T47D (cell line): ENCODE results near the gene DNAH11.

ENCODE experiments used
- DNase-seq, 2 experiments: peaks; one replicate each; pipeline versions ENCODE4 v3.0.0 to v3.0.0-alpha.2; 2011 to 2012; ENCODE audit warnings: low read depth in 1 of 2, low spot score in 1 of 2
- JUND ChIP-seq: IDR thresholded peaks from 2 replicates; pipeline ENCODE4 v1.6.1; 2012; ENCODE audit warnings: low read depth
- in situ Hi-C: cut with HindIII; loops from 2 replicates; pipeline ENCODE4 v1.10.0; 2016; ENCODE audit warnings: low sequenced_read_pairs, low pct_unique_long_range_greater_than_20kb

The DNAH11 gene

GRCh38 chr7:21757537-21758282, 214.9 kb downstream of the DNAH11 start:
- TF ChIP-seq JUND: no peak
- in situ Hi-C loops: no loop called here
- DNase-seq: no peak

- DNase-seq: no peak
- in situ Hi-C loops: no loop called here
- no peak for TF ChIP-seq JUND
Observed at GRCh38 chr7:21758286-21758685, 215.4 kb downstream of the DNAH11 start.

GRCh38 chr7:21762469-21762868, 219.6 kb downstream of the DNAH11 start:
- in situ Hi-C loops: no loop called here
- no peak for DNase-seq
- TF ChIP-seq JUND: no peak

DNA sequence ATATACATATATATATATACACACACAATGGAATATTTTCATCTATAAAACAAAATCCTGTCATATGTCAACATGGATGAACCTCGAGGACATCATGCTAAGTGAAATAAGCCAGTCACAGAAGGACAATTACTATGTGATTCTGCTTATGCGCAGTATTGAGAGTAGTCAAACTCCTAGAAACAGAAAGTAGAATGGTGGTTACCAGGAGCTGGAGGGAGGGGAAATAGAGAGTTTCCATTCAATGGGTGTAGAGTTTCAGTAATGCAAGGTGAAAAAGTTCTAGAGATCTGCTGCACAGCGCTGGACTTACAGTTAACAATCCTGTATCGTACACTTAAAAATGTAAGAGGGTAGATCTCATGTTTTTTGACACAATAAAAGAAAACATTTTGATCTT, 221.0 kb downstream of the DNAH11 start:
- in situ Hi-C loops: no loop called here
- TF ChIP-seq JUND: no peak
- no peak for DNase-seq

- in situ Hi-C loops: no loop called here
- DNase-seq: no peak
- TF ChIP-seq JUND: no peak
Observed at GRCh38 chr7:21766218-21766617, 223.4 kb downstream of the DNAH11 start.

DNA sequence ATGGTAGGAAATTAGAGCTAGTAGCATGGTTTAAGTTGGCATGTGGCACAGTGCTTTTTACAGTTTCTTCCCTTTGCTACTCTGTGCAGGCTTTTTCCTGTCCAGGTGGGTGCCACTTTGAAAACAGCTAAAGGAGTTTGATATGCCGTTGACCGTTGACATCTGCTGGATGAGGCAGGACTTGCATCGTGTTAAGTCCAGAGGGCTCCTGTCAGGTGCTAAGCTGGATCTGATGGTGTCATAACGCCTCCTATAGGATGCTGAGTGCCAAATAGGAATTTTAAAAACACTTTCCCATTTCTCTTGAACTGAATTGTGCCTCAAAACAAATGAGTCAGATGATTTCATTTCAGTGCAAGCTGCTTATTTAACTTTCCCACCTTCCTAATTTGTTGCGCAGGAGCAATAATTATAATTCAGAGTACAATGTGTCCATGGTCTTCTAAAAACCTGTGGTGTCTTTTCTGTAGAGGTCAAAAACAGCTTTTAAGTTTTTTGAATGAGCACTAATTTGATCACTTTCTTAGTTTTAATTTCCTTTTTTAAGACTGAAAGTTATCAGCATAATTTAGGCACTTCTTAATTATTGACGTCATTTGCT, 224.6 kb downstream of the DNAH11 start:
- in situ Hi-C loops: no loop called here
- DNase-seq: peak; percentile 58 to 93
- TF ChIP-seq JUND: no peak

- no peak for DNase-seq
- TF ChIP-seq JUND: no peak
- in situ Hi-C loops: no loop called here
Observed at GRCh38 chr7:21768279-21768678, 225.4 kb downstream of the DNAH11 start.

GRCh38 chr7:21771266-21771665, 228.4 kb downstream of the DNAH11 start:
- in situ Hi-C loops: no loop called here
- no peak for DNase-seq
- no peak for TF ChIP-seq JUND

- no peak for TF ChIP-seq JUND
- in situ Hi-C loops: no loop called here
- DNase-seq: no peak
Observed at GRCh38 chr7:21771906-21772610, 229.2 kb downstream of the DNAH11 start.

DNA sequence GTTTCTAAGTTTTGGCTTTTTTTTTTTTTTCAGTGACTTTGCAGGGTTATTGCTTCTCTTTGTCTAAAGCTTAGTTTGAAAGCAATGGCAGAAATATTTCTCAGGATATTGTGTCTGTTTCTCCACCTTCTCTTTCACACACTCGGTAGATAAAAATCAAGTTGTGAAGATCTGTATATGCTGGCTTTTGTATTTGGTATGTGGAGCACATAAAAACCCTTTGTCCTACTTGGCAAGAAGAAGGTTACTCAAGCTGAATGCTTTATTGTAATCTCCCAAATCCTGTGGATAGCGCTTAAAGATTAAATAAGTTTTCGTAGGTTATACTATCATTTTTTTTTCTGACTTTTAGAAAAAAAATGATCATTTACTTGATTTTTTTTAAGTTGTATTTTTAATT, 230.5 kb downstream of the DNAH11 start:
- in situ Hi-C loops: no loop called here
- no peak for DNase-seq
- TF ChIP-seq JUND: no peak

- DNase-seq: no peak
- in situ Hi-C loops: no loop called here
- no peak for TF ChIP-seq JUND
Observed at GRCh38 chr7:21777921-21778320, 235.1 kb downstream of the DNAH11 start.

GRCh38 chr7:21778953-21779352, 236.1 kb downstream of the DNAH11 start:
- in situ Hi-C loops: no loop called here
- DNase-seq: no peak
- no peak for TF ChIP-seq JUND

GRCh38 chr7:21782996-21783395, 240.2 kb downstream of the DNAH11 start:
- no peak for TF ChIP-seq JUND
- in situ Hi-C loops: no loop called here
- DNase-seq: no peak
